ENCODE results near the gene SLC1A2. TPM values are rescaled to one million over a fixed set of nuclear protein-coding genes. Genes with fewer than 3 reads are reported as not detected.

The SLC1A2 gene
- total RNA-seq, 2 experiments from 2014 or later = not detected

DNA sequence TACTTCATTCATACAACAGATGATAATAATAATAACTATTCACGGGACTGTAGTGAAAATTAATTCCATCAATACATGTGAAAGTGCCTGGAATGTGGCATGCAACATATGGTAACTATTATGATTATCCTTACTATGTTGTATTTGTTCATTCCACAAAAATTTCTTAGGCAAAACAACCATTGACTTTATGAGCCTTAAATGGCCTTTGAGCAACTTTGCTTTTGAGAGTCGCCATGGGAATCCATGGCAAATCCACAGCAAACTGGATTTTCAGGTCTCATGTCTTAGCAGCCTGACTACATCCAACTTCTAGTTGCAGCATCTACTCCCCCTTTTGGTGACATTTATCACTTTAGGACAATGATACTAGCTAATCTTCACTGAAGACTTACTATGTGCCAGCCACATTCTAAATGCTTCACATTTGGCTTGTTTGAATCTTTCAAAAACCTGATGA lies 56.8 kb downstream of the SLC1A2 start:
- Histone ChIP-seq H3K4me3 (ENCODE audit: low read depth, low read length, poor library complexity, severe bottlenecking) (no peak overlapping the region), H4K20me1 (ENCODE audit: insufficient read depth, low read length) (no peaks in the 10 kb centered on the region), H3K79me2 (ENCODE audit: insufficient read depth, low read depth, low read length) (no peaks in the 10 kb centered on the region), H3K9me2 (ENCODE audit: insufficient read depth, low read length) (no peaks in the 10 kb centered on the region), H3K27ac (ENCODE audit: low read depth, low read length, poor library complexity, severe bottlenecking) (no peak overlapping the region), H3K36me3 (ENCODE audit: insufficient read depth, low read length) (no peaks in the 10 kb centered on the region), H3K9me3 (ENCODE audit: low read length) (no peaks in the 10 kb centered on the region), H3K4me1 (ENCODE audit: insufficient read depth, low read length, poor library complexity, severe bottlenecking) (no peaks in the 10 kb centered on the region), H3K4me2 (ENCODE audit: low read length) (no peak overlapping the region), H2AFZ (ENCODE audit: low read length) (no peak overlapping the region)
- TF ChIP-seq EZH2phosphoT487 (IDR thresholded peaks at IDR 0.05; ENCODE audit: borderline replicate concordance, low read depth, low read length) = no peak
- TF ChIP-seq, protein P1, sequence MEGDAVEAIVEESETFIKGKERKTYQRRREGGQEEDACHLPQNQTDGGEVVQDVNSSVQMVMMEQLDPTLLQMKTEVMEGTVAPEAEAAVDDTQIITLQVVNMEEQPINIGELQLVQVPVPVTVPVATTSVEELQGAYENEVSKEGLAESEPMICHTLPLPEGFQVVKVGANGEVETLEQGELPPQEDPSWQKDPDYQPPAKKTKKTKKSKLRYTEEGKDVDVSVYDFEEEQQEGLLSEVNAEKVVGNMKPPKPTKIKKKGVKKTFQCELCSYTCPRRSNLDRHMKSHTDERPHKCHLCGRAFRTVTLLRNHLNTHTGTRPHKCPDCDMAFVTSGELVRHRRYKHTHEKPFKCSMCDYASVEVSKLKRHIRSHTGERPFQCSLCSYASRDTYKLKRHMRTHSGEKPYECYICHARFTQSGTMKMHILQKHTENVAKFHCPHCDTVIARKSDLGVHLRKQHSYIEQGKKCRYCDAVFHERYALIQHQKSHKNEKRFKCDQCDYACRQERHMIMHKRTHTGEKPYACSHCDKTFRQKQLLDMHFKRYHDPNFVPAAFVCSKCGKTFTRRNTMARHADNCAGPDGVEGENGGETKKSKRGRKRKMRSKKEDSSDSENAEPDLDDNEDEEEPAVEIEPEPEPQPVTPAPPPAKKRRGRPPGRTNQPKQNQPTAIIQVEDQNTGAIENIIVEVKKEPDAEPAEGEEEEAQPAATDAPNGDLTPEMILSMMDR (conservative IDR thresholded peaks at IDR 0.05; ENCODE audit: low read length) = no peak
- ChIA-PET CTCF (ENCODE audit: unreplicated experiment) (no interaction called here), POLR2A (interaction anchor here (0.9 to 1.2 kb wide), 2 partner anchors 9 to 11 kb away, joined by 3 to 4 read pairs; no protein-coding TSS in a partner anchor)
- intact Hi-C loops (cut with micrococcal nuclease; ENCODE audit: unreplicated experiment) = no loop called here
- BruUV-seq (replicated peaks) = no TSS peak
- DNase-seq (ENCODE audit: low spot score) = no peak

- ChIA-PET CTCF (ENCODE audit: unreplicated experiment) (no interaction called here), POLR2A (no interaction called here)
- TF ChIP-seq, protein P1 (conservative IDR thresholded peaks at IDR 0.05; ENCODE audit: low read length) = no peak
- TF ChIP-seq EZH2phosphoT487 (IDR thresholded peaks at IDR 0.05; ENCODE audit: borderline replicate concordance, low read depth, low read length) = no peak
- H3K36me3 ChIP-seq (ENCODE audit: insufficient read depth, low read length) = no peaks in the 10 kb centered on the region
- no peaks in the 10 kb centered on the region for H3K9me2 ChIP-seq (ENCODE audit: insufficient read depth, low read length)
- no TSS peak for BruUV-seq (replicated peaks)
- DNase-seq (ENCODE audit: low spot score) = no peak
- H3K27ac ChIP-seq (ENCODE audit: low read depth, low read length, poor library complexity, severe bottlenecking) = no peak overlapping the region
- intact Hi-C loops (cut with micrococcal nuclease; ENCODE audit: unreplicated experiment) = no loop called here
- no peak overlapping the region for H2AFZ ChIP-seq (ENCODE audit: low read length)
- no peaks in the 10 kb centered on the region for H3K9me3 ChIP-seq (ENCODE audit: low read length)
- H3K79me2 ChIP-seq (ENCODE audit: insufficient read depth, low read depth, low read length) = no peaks in the 10 kb centered on the region
- H3K4me3 ChIP-seq (ENCODE audit: low read depth, low read length, poor library complexity, severe bottlenecking) = no peak overlapping the region
- H4K20me1 ChIP-seq (ENCODE audit: insufficient read depth, low read length) = no peaks in the 10 kb centered on the region
- H3K4me1 ChIP-seq (ENCODE audit: insufficient read depth, low read length, poor library complexity, severe bottlenecking) = no peaks in the 10 kb centered on the region
- no peak overlapping the region for H3K4me2 ChIP-seq (ENCODE audit: low read length)
These were observed 59.3 kb downstream of the SLC1A2 start for GRCh38 chr11:35360055-35360530.

DNA sequence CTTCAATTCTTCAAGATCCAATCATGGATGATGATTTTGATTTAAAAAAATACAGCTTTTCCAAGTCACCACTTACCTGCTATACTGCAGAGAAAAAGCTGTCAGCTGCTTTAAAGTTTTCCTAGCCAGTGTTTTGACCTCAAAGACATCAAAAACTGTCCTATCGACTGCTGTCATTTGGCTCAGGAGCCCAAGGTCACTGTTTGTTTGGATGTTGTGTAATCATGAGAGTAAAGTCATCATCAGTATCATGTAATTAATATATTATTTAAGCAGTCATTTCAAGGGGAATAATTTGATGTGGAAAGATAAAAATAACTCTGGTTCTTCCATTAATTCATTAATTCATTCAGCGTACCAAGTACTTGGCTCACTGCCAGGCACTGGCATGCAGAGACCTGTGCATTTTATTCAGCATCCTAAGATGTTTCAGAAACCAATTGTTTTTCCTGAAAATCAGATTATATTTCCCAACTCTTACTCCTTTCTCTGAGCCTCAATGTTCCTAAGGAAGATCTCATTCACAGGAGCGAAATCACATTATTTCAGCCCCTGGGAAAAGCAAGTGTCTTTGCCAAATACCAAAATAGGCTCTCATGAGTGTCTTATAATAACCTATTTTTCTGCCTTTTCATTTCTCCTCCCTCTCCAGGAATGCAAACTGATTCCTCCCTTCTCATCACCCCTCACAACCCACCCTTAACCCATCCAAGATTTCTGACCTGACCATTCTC lies 59.9 kb downstream of the SLC1A2 start:
- no peaks in the 10 kb centered on the region for H3K4me1 ChIP-seq (ENCODE audit: insufficient read depth, low read length, poor library complexity, severe bottlenecking)
- H3K27ac ChIP-seq (ENCODE audit: low read depth, low read length, poor library complexity, severe bottlenecking) = no peak overlapping the region
- TF ChIP-seq EZH2phosphoT487 (IDR thresholded peaks at IDR 0.05; ENCODE audit: borderline replicate concordance, low read depth, low read length) = no peak
- H3K9me2 ChIP-seq (ENCODE audit: insufficient read depth, low read length) = no peaks in the 10 kb centered on the region
- H3K36me3 ChIP-seq (ENCODE audit: insufficient read depth, low read length) = no peaks in the 10 kb centered on the region
- ChIA-PET CTCF (ENCODE audit: unreplicated experiment) (no interaction called here), POLR2A (interaction anchor here (0.7 kb wide), 1 partner anchor 20 kb away, joined by 3 read pairs; no protein-coding TSS in a partner anchor)
- no peak overlapping the region for H3K4me2 ChIP-seq (ENCODE audit: low read length)
- no peak overlapping the region for H3K4me3 ChIP-seq (ENCODE audit: low read depth, low read length, poor library complexity, severe bottlenecking)
- no peak for DNase-seq (ENCODE audit: low spot score)
- no peaks in the 10 kb centered on the region for H3K9me3 ChIP-seq (ENCODE audit: low read length)
- BruUV-seq (replicated peaks) = no TSS peak
- no peaks in the 10 kb centered on the region for H4K20me1 ChIP-seq (ENCODE audit: insufficient read depth, low read length)
- intact Hi-C loops (cut with micrococcal nuclease; ENCODE audit: unreplicated experiment) = no loop called here
- H2AFZ ChIP-seq (ENCODE audit: low read length) = no peak overlapping the region
- no peaks in the 10 kb centered on the region for H3K79me2 ChIP-seq (ENCODE audit: insufficient read depth, low read depth, low read length)
